GM21723 (cell line): ENCODE data around the gene DEPDC7.
"Not testable (repeated sequence)": the region's sequence is repeated elsewhere in the genome, so short reads cannot be mapped to it uniquely, and the experiment has no call there.

Experiments used
- ATAC-seq: cut with Tn5 transposase; IDR thresholded peaks from one replicate; pipeline ENCODE4 v1.9.1; 2021; ENCODE audit warnings: mild to moderate bottlenecking, moderate library complexity; ENCODE audit not compliant: unreplicated experiment

DEPDC7 gene

GRCh38 chr11:33015621-33016551 is at the start of gene DEPDC7:
Gene DEPDC7 (plus strand): TSS chr11:33015878. CDS start chr11:33015956, 78 bp downstream.
- ATAC-seq: peak; percentile 62

GRCh38 chr11:32968541-32968940 is 47.1 kb upstream of the DEPDC7 start:
- ATAC-seq: no peak

- not testable (repeated sequence) for ATAC-seq
Observed at GRCh38 chr11:32972233-32972632, 43.4 kb upstream of the DEPDC7 start.

GRCh38 chr11:32972781-32973180 is 42.9 kb upstream of the DEPDC7 start:
- ATAC-seq: no peak

- ATAC-seq: no peak
Observed at GRCh38 chr11:32982626-32983025, 33.1 kb upstream of the DEPDC7 start.

GRCh38 chr11:32983506-32983905 is 32.2 kb upstream of the DEPDC7 start:
- no peak for ATAC-seq

- no peak for ATAC-seq
Observed at GRCh38 chr11:32985600-32985999, 30.1 kb upstream of the DEPDC7 start.

GRCh38 chr11:32987851-32988250 is 27.8 kb upstream of the DEPDC7 start:
- no peak for ATAC-seq

- ATAC-seq: no peak
Observed at GRCh38 chr11:32990481-32990880, 25.2 kb upstream of the DEPDC7 start.

- ATAC-seq: no peak
Observed at GRCh38 chr11:32991427-32991826, 24.3 kb upstream of the DEPDC7 start.

- ATAC-seq: no peak
Observed at GRCh38 chr11:32991898-32992297, 23.8 kb upstream of the DEPDC7 start.

- ATAC-seq: no peak
Observed at GRCh38 chr11:33000181-33000580, 15.5 kb upstream of the DEPDC7 start.

GRCh38 chr11:33001281-33001680 is 14.4 kb upstream of the DEPDC7 start:
- ATAC-seq: no peak

- no peak for ATAC-seq
Observed at GRCh38 chr11:33001751-33002542, 13.7 kb upstream of the DEPDC7 start.

- no peak for ATAC-seq
Observed at GRCh38 chr11:33005175-33005574, 10.5 kb upstream of the DEPDC7 start.

- ATAC-seq: no peak
Observed at GRCh38 chr11:33006010-33006409, 9.7 kb upstream of the DEPDC7 start.

GRCh38 chr11:33013755-33014154 is 1.9 kb upstream of the DEPDC7 start:
- no peak for ATAC-seq

GRCh38 chr11:33016654-33017053 is 976 bp downstream of the DEPDC7 start:
- ATAC-seq: no peak

- ATAC-seq: no peak
Observed at GRCh38 chr11:33017478-33017877, 1.8 kb downstream of the DEPDC7 start.

GRCh38 chr11:33017965-33018364 is 2.3 kb downstream of the DEPDC7 start:
- no peak for ATAC-seq

- no peak for ATAC-seq
Observed at GRCh38 chr11:33018840-33019239, 3.2 kb downstream of the DEPDC7 start.

- ATAC-seq: no peak
Observed at GRCh38 chr11:33021501-33021900, 5.8 kb downstream of the DEPDC7 start.
